Effector CD4-positive, alpha-beta T cell (primary cell): ENCODE data around the gene ABHD2.
"Not testable (repeated sequence)": the region's sequence is repeated elsewhere in the genome, so short reads cannot be mapped to it uniquely, and the experiment has no call there.

Source experiments
- DNase-seq: peaks from one replicate; pipeline ENCODE4 v3.0.0-alpha.2; 2020

ABHD2 gene

DNA sequence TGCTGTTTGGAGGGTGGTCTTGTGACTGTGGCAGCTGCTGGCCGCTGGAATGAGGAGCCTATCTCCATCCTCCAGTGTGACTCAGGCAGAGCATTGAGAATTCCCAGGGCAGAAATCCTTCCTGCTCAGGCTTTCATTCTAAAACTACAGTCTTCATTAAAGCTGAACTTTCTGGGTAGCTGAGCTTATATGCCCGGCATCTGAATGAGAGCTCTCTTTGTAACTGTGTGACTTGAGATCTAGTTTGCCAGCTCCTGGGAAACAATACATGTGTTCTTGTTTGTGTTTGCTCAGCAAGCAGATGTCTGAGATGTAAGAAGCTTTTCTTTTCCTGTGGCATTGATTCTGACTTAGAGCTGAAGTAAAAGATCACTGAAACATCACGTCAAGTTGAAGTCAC is 110.7 kb downstream of the ABHD2 start:
- DNase-seq = no peak

DNA sequence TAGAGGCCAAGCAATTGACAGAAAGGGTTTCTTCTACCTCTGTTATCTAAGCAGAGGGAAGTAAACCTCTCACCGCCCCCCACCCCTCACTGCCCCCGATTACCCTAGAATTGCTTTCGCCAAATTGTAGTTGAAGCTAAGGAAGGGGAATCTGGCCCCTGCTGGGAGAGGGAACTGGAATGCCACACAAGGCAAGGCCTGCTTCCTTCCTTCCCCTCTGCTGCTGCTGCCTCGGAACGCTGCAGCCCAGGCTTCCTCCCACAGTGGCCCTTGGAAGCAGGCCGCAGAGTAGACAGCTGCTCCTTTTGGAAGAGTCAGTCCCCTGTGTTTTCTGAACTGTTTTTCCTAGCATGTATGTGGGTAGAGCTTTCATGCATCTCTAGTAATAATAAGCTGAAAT is 111.5 kb downstream of the ABHD2 start:
- no peak for DNase-seq

DNA sequence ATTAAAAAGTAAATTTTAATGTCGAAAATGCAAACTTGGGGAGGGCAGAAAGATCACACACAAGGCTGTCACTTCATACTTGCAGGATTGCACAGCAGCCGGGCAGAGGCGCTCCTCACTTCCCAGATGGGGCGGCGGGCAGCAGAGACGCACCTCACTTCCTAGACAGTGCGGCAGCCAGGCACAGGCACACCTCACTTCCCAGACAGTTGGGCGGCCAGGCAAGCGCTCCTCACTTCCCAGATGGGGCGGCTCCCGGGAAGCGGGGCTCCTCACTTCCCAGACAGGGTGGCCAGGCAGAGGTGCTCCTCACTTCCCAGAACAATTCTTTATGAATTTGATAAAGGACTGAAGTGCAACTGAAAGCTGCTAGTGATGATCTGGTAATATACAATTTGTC is 111.9 kb downstream of the ABHD2 start:
- DNase-seq = no peak

DNA sequence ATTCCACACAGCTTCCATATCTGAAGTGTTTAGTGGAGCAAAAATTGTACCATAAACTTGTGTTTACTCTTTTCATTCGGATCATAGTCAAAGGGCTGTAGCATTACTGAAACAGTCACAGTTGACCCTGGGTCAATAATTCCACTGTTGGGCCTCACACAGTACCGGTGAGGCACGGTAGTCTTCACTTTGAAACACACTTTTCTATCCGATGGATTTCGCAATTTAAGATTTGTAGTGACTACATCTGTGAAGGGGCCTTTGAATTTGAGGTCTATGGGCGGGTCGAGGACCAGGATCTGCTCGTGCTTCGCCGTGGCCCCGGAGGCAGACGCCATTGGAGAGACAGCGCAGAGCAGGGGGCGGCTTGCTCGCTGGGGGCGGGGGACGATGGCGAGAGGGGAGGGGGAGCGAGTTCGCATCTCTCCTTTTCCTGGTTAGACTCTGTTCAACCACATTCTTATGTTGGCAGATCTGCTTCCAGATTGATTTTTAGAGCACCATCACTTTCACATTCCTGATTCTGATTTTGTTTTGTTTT is 113.3 kb downstream of the ABHD2 start:
- DNase-seq = no peak

DNA sequence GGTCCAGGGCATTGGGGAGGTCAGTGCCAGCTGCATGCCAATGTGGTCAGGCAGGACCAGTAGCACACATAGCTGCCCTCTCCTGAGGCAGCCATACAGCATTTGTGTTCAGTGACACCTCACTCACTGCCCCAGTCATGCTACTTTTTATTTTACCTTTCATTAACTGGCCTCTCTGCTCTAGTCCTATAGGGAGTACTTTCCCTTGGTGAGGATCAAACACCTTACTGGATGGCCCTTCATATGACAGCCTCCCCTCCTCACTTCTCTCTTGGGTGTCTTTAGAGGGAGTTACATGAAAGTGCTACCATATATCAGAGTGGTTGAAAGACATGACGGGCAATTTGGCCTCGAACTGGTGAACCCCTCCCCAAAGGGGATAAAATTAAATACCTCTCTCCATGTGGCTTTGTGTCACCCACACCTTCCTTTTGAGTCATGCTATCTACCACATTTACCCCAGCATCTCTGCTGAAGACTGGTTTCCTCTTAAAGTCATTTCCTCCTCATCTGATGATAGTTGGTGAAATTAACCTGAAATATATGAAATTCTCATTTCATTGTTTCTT is 115.5 kb downstream of the ABHD2 start:
- DNase-seq = no peak

DNA sequence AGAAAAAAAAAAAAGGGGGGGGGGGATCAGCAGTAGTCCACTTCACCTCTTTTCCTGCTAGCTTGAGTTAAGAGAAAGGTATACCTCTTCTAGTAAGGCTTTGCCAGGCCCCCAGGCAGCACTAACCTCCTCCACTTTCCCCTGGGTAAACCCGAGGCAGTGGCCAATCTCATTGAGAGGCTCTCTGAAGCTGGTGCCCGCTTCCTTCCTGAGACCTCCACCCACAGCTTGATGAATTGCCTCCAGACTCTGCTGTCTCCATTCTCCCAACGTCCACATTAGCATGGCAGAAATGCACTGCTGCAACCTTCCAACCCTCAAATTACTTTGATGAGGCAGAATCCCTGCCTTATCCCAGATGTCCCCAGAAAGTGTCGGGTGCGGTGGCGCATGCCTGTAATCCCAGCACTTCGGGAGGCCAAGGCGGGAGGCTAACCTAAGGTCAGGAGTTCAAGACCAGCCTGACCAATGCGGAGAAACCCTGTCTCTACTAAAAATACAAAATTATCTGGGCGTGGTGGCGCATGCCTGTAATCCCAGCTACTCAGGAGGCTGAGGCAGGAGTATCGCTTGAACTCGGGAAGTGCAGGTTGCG is 117.8 kb downstream of the ABHD2 start:
- DNase-seq = no peak

DNA sequence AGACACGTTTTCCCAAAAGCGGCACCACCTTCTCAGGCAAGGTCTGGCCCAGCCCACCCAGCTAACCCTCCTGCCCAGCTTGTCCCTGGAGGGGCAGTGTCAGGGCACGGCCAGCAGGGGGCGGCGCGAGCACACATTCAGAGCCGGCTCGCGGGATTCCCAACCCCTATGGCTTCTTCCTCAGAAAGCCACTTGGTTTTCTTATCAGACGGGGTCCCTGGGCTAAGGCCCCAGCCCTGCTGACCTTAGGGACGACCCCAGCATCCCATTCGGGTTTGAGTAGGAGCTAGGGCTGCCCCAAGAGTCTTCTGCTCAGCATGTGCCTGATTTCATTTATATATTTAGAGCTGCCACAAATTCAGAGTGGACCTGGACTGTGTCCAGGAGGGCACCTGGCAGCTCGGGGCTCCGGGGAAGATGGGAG is 118.7 kb downstream of the ABHD2 start:
- DNase-seq = peak; percentile 53

DNA sequence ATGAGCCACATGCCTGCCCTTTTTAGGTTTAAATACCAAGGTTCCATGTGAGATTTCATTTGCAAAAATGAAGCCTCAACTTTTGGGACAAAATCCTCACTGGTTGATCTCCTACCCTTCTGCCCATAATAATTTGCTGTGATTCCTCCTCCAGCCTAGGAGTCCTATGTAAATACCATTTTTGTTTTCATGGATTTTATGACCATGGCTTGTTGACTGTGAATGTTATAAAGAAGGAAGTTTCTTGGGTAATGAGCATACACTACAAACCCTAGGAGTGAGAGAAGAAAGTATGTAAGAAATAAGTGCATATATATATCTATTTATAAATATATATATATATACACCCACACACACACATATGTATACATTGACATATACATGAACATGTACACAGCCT is 120.0 kb downstream of the ABHD2 start:
- no peak for DNase-seq

DNA sequence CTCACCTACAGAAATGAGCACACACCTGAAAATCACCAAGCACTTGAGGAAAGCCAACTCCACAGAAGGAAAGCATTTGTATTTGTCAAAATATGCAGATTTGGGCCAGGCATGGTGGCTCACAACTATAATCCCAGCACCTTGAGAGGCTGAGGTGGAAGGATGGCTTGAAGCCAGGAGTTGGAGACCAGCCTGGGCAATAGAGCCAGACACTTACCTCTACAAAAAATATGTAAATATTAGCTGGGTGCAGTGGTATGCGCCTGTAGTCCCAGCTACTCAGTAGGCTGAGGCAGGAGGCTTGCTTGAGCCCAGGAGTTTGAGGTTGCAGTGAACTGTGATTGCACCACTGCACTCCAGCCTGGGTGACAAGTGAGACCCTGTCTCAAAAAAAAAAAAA is 120.8 kb downstream of the ABHD2 start:
- DNase-seq = no peak

DNA sequence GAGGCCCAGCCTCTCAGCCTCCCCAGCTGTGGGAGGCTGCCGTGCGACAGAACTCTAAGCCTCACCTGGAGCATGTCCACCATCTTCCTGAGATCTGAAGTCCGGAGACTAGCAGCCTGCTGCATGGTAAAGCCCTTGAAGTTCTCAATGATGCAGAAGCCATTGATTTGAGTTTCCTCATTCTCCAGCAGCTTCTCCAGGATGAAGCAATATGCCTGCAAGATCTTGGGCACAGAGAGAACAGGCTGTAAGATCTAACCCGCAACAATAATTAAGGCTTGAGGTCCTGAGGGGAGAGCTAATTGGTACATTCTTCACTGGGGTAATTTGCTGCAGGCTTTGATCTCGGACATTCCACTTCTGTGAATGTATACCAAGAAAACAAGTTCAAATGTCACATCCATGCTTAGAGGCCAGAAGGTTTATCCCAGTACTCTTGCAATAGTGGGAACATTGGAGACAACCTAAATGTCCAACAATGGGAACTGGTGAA is 123.5 kb downstream of the ABHD2 start:
- no peak for DNase-seq

DNA sequence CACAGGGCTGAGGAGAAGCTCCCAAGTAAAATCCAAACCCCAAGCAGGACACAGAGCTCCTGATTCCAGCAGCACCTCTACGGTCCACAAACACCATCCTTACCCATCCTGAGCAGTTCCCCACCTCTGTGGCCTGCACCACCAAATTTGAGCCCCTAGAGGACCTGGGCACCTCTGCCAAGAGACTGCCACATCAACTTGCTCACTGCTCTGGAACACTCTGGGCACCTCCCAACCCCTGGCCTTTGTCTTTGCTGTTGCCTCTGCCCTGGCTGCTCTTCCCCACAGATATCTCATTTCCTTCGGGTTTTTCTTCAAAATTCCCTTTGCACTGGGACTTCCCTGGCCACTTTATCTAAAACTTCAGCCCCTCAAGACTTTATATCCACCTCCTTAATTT is 127.4 kb downstream of the ABHD2 start:
- no peak for DNase-seq

DNA sequence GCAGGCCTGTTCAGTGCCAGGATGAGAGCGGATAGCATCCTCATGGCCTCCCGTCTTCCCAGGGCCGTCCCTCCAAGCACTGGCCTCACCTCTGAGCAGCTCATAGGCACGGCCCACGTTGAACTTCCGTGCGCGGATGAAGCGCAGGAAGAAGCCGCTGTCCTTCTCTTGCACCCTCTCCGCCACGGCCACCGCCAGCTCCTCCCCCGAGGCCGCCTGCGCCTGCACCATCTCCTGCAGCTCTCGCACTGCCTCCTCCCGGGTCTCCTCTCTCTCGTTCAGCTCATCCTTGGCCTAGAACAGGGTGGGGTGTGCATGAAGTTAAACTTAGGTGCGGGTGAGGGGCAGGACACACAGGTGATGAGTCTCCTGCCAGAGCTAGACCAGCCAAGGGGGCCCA is 128.8 kb downstream of the ABHD2 start:
- no peak for DNase-seq

DNA sequence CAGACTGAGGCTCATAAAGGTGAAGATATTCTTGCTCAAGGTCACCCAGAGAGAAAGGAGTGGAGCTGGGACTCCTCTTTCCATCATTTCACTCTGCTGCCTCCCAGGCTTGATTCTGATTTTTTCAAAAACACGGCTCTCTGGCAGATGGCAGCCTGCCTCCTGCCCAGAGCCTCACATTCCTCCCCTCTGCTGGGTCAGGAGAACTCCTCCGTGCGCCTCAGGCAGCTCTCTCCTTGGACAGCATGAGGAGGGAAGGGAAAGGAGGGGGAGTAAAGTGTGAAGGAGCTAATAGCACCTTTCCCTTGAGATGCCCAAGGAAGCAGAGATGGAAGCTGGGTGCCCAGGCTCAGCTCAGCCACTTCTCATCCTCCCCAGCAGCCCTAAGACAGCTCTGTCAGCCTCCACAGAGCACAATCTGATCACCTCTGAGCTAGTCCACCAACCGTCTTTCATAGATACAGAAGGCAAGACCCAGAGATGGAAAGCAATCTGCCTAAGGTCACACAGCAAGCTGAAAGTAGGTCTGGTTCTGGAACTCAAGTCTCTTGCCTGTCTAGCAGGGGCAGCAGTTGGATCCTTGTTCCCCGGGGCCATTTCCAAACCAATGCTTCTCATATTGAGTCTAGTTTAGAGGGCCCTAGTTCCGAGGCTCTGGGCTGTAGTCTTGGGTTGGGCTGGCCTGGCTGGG is 129.6 kb downstream of the ABHD2 start:
- no peak for DNase-seq

DNA sequence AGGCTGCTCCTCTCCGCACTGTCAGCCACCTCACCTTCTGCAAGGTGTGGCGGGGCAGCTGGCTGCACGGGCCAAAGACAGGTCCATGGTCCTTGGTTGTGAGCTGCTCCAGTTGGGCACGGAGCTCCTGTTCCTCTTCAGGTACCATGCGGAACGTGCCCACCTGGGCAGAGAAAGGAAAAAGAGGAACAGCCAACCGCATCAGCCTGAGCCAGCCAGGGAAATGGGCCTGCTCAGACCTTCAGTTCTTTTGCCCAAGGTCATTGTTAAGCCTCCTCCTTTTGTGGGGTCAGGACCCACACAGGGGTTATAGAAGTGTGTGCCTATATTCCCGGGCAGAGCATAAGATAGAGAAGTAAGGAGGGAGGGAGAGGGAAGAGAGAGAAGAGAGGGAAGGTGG is 130.3 kb downstream of the ABHD2 start:
- no peak for DNase-seq

DNA sequence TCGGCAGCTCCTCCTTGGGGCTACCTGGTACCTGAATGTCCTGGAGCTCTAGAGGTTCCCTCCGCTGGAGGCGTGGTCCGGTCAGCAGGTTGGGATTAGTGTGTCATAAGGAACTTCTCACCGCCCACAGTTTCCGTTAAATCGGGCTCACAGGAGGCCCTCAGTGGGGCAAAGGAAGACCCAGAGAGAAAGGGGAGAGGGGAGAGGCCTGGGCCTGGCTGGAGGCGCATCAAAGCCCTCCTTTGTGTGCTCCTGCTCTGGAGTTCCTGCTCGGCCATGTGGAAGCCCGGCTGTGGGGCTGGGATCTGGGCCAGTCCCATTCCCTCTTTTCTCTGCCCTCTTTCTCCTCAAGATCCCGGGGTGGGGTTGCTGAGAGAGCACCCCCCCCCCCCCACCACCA is 133.3 kb downstream of the ABHD2 start, which contains the start of gene RLBP1:
RLBP1 (minus strand) TSS at position 37 of the 400 bp plus-strand sequence. CDS start 2,604 bp downstream, outside the sequence.
- DNase-seq = no peak

DNA sequence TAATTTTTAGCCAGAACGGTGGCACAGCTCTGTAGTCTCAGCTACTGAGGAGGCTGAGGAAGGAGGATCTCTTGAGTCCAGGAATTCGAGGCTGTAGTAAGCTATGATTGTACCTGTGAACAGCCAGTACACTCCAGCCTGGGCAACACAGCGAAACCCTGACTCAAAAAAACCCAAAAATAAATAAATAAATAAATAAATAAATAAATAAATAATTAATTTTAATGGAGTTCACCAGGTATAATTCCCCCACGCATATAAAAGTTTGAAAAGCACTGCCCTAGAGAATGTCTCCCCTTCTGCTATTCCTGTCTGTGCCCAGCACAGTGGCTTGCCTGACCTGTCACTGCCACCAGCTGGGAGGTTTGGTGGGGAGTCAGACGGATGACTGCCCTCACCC is 137.3 kb downstream of the ABHD2 start:
- no peak for DNase-seq

DNA sequence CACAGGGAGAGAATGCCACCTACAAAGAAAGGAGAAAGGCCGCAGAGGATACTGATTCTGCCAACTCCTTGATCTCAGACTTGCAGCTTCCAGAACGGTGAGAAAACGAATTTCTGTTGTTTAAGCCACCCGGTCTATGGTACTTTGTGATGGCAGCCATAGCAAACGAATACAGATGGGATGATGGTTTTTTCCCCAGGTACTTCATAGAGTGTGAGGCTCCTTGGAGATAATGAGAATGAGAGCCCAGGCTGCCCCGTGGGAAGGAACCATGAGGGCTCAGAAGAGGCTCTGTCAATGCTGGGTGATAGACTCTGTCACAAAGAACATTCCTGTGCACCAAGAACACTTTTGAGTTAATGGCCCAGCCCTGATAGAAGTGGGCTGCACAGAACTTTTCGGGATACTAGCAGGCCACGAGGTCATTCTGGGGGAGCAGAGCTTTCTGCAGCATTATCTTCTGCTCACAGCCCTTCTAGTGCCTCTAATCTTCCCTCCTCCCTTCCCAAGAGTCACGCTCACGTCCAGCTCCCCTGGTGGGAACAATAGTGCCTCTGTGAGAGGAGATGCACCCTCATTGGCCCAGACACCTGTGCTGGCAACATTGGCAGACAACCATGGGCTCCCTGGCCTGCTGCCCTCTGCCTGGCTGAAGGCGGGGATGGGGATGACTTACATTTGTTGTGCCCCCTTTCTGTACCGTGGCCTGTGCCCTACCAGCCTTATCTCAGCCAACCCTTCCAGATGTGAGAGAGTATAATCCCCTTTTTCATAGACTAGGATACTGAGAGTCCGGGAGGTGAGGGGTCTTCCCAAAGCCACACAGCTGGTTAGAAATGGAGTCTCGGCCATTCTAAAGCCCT is 138.3 kb downstream of the ABHD2 start:
- DNase-seq = no peak

DNA sequence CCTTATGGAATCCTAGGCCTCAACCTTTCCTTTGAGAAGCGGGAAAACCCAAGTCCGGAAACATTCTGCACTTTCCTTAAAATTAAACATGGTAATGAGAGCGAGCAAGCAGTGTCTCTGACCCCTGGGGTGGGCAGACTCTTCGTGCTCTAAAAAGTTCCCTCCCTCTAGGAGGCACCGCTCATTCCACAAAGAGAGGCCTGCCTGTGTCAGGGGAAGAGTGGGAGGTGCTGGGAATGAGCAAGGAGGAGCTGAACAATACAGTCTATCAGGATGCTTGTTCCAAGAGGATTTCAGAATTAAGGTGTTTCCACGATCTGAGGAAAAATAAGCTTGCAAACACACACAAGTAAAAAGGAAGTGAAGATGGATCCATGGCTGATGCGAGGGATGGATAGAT is 139.2 kb downstream of the ABHD2 start:
- DNase-seq = no peak

DNA sequence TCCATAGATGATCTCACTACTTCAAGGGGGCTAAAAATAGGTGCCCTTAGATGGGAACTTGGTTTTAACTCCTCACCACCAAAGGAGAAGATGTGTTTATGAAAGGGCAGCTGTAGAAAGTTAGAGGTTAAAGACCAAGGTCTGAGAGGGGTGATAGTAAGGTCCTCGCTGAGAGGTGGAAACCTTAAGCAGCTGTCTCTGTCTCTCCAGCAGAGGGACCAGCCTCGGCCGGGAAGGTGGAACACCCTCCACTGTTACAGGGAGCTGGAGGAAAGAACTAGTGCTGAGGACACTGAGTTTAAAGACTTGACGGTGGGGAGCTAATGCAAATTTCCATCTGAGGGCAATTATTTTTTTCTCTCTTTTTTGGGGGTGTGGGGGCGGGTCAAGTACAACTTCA is 142.0 kb downstream of the ABHD2 start:
- DNase-seq = no peak

DNA sequence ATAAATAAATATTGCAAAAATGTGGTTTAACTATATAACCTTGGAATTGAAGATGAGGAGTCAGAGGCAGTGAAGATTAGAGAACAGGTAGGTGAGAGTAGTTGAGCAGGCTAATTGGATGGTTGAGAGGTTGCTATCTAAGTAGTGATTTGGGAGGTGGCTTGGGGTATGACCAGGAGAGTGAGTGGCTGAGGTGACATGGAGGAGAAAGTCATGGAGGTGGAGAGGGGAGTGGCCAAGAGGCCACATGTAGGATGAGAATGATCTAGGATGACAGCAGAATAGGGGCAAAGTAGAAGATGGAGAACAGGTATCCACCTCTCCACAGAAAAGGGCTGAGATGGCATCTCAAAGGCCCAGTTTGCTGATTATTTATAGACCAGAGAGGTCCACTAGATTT is 143.6 kb downstream of the ABHD2 start:
- no peak for DNase-seq

DNA sequence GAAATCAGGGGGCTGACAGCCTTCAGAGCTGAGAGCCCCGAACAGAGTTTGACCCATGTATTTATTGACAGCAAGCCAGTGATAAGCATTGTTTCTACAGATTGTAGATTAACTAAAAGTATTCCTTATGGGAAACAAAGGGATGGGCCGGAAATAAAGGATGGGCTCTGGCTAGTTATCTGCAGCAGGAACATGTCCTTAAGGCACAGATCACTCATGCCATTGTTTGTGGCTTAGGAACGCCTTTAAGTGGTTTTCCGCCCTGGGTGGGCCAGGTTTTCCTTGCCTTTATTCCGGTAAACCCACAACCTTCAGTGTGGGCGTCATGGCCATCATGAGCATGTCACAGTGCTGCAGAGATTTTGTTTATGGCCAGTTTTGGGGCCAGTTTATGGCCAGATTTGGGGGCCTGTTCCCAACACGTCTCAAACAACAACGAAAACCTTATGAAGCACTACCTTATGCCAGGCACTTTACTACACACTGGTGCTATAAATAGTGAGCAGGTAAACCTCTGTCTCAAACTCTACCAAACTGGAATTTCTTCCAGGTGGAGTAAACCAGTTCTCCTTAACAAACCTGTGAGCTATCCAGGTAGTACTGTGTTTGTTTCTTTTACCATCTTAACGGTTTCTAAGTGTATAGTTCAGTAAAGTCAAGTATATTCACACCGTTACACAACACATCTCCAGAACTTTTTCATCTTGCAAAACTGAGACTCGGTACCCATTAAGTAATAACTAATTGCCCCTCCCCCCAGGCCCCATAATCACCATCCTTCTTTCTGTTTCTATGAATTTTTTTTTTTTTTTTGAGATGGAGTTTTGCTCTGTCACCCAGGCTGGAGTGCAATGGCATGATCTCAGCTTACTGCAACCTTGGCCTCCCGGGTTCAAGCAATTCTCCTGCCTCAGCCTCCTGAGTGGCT is 151.9 kb downstream of the ABHD2 start:
- not testable (repeated sequence) for DNase-seq
